Mucosa of descending colon (tissue), 3 donors: ENCODE measurements around the gene BNIP2. TPM values are rescaled to one million over a fixed set of nuclear protein-coding genes. Genes with fewer than 3 reads are reported as not detected.

Experiments
- ATAC-seq: fragments of 200-7000 bp; cut with Tn5 transposase; one replicate; pipeline ENCODE4 v1.9.1; 2020; ENCODE audit warnings: mild to moderate bottlenecking, moderate library complexity
- DNase-seq, 3 donors: peaks; one replicate each; pipeline ENCODE4 v3.0.0-alpha.2; 2020
- H3K36me3 ChIP-seq: fragments of 200-600 bp; one replicate; pipeline ENCODE4 v1.8.0; 2021; ENCODE audit warnings: low read depth, mild to moderate bottlenecking
- H3K4me1 ChIP-seq: fragments of 200-600 bp; one replicate; pipeline ENCODE4 v1.8.0; 2021; ENCODE audit warnings: low read depth, mild to moderate bottlenecking
- H3K4me3 ChIP-seq: fragments of 200-600 bp; one replicate; pipeline ENCODE4 v1.8.0; 2021; ENCODE audit warnings: mild to moderate bottlenecking
- H3K9me3 ChIP-seq: fragments of 200-600 bp; one replicate; pipeline ENCODE4 v1.8.0; 2021; ENCODE audit warnings: mild to moderate bottlenecking
- CTCF ChIP-seq: fragments of 200-600 bp; IDR thresholded peaks from one replicate; pipeline ENCODE4 v1.8.0; 2022; ENCODE audit warnings: antibody characterized with exemption, mild to moderate bottlenecking
- intact Hi-C, 2 donors: fragments of 100-400 bp; cut with DNase I in 1 of 2; cut with micrococcal nuclease in 1 of 2; formaldehyde crosslinking; loops; one replicate each; pipeline versions ENCODE4 v1.11.0 to v1.11.1; 2022; cut with DNase I, micrococcal nuclease
- total RNA-seq, 3 donors: library from RNA; stranded (reverse); fragmentation: NEBNext Ultra II Directional in 2 of 3; extraction: Animal tissue kit (Norgen Biotek cat#: 25700) in 2 of 3; gene quantifications; one replicate each; pipeline versions ENCODE4 v1.2.1 to v1.2.4, GENCODE V29; 2021 to 2023
- donor health status: DM: no; HTN: no; CAD: no; lungs with moderate emphysema.
- donor health status: DM: no; HTN: no; CAD: no.
- donor health status: DM: no; HTN: yes; CAD: no.

The BNIP2 gene
- total RNA-seq, 3 donors from 2014 or later, result 59.8 to 98.4 (median 69.9) TPM

DNA sequence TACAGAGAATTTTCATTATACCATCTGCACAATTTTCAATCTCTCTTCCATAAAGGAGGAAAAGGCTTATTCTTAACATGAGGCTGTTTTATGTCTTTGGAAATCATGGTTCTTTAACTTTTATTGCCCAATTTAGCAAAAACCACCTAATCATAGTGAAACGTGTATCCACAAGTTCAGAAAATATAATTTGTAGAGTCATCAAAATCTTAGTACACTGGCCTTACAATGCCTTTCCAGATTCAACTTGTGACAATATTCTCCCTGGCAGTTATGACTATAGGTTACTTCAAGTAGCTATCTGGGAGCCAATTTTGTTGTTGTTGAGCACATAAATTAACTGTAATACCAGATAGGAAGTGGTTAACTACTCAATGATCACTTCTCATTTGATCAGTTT is 10.9 kb downstream of the BNIP2 start:
- ATAC-seq, result no peak
- Histone ChIP-seq H3K36me3 (peaks cover 17% of the 10 kb centered on the region), H3K4me1 (no peaks in the 10 kb centered on the region), H3K9me3 (no peaks in the 10 kb centered on the region), H3K4me3 (no peak overlapping the region)
- no peak for DNase-seq
- intact Hi-C loops, result no loop called here
- TF ChIP-seq CTCF, result no peak

GRCh38 chr15:59676565-59676964 is 12.6 kb downstream of the BNIP2 start:
- DNase-seq (no peak), ATAC-seq (no peak)
- Histone ChIP-seq H3K9me3 (no peaks in the 10 kb centered on the region), H3K4me1 (no peaks in the 10 kb centered on the region), H3K36me3 (peaks cover 17% of the 10 kb centered on the region), H3K4me3 (no peak overlapping the region)
- intact Hi-C loops, result no loop called here
- TF ChIP-seq CTCF, result no peak

DNA sequence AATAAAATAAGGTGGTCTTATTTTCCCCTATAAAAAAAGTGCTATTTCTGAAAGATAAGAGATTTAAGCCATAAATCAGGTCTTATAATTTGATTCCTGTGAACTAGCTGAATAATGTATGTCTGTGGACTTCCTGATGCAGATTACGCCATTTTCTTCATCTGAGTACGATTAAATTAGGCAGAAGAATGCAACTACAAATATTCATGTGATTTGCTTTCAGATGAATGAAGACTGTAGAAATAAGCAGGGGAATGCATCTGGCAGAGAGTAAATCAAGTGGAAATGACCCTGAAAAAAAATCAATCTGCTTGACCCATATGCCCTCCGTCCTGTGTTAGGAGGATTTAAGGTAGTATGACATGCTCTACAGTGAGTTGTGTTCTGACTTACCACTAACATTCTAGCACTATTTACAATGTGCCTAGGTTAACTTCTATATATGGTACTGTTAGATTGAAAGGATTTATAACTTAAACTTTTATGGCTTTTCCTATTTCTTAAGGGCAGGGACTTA is 14.7 kb downstream of the BNIP2 start:
- DNase-seq (no peak), ATAC-seq (no peak)
- peaks cover 21% of the 10 kb centered on the region for H3K36me3 ChIP-seq
- no peaks in the 10 kb centered on the region for H3K9me3 ChIP-seq
- H3K4me3 ChIP-seq, result no peak overlapping the region
- H3K4me1 ChIP-seq, result no peaks in the 10 kb centered on the region
- intact Hi-C loops, result no loop called here
- TF ChIP-seq CTCF, result no peak

DNA sequence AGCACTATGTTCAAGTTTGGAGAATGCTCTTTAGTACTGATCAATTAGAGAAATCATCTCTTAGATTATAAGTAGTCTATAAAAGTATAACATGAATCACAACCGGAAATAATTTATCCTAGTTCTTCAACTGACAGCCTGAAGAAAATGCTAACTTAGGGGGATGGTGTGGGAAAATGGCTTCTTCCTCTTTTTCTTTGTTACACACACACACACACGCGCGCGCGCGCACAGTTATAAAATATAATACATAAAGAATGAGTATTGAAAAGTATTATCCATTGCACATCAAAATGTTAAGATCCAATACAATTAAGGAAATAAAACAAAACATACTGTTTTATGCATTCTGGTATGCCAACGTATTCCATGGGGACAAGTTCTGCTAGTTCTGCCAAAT is 20.6 kb downstream of the BNIP2 start:
- ATAC-seq, result no peak
- Histone ChIP-seq H3K36me3 (peaks cover 4% of the 10 kb centered on the region), H3K4me1 (no peaks in the 10 kb centered on the region), H3K9me3 (no peaks in the 10 kb centered on the region), H3K4me3 (no peak overlapping the region)
- intact Hi-C loops, result no loop called here
- no peak for TF ChIP-seq CTCF
- DNase-seq, result no peak

- Histone ChIP-seq H3K4me3 (no peak overlapping the region), H3K36me3 (peaks cover 10% of the 10 kb centered on the region), H3K4me1 (no peaks in the 10 kb centered on the region), H3K9me3 (no peaks in the 10 kb centered on the region)
- intact Hi-C loops, result no loop called here
- no peak for TF ChIP-seq CTCF
- DNase-seq, result no peak
- ATAC-seq, result no peak
Observed at GRCh38 chr15:59662260-59662659, 26.9 kb downstream of the BNIP2 start.

- no peaks in the 10 kb centered on the region for H3K9me3 ChIP-seq
- H3K4me3 ChIP-seq, result no peak overlapping the region
- no peak for DNase-seq
- H3K36me3 ChIP-seq, result peaks cover 10% of the 10 kb centered on the region
- TF ChIP-seq CTCF, result no peak
- H3K4me1 ChIP-seq, result peaks cover 16% of the 10 kb centered on the region
- no peak for ATAC-seq
- intact Hi-C loops, result no loop called here
Observed at GRCh38 chr15:59659366-59659765, 29.8 kb downstream of the BNIP2 start.
